HepG2 (cell line): ENCODE data around the gene YIF1A. TPM values are rescaled to one million over a fixed set of nuclear protein-coding genes. Genes with fewer than 3 reads are reported as not detected.

Experiments
- AHR ChIP-seq: IDR thresholded peaks from 2 replicates; pipeline ENCODE4 v1.6.1; 2018; ENCODE audit warnings: missing genetic modification reagents, missing compliant biosample characterization
- KLF13 ChIP-seq: sonication (generic); formaldehyde crosslinking; IDR thresholded peaks from 2 replicates; pipeline ENCODE4 v1.4.0; 2020; ENCODE audit warnings: mild to moderate bottlenecking, missing genetic modification reagents
- NR2F2 ChIP-seq: IDR thresholded peaks from 2 replicates; pipeline ENCODE4 v1.6.1; 2012; ENCODE audit warnings: low read depth, inconsistent platforms, borderline replicate concordance
- PHB2 ChIP-seq: fragments of 450-650 bp; IDR thresholded peaks from 2 replicates; pipeline ENCODE4 v1.6.1; 2018; ENCODE audit not compliant: partially characterized antibody
- RELA ChIP-seq: sonication (generic); formaldehyde crosslinking; IDR thresholded peaks from 2 replicates; pipeline ENCODE4 v1.4.0; 2020; ENCODE audit warnings: missing genetic modification reagents
- ZBTB21 ChIP-seq: sonication (generic); formaldehyde crosslinking; IDR thresholded peaks from 2 replicates; pipeline ENCODE4 v1.4.0; 2020; ENCODE audit warnings: missing genetic modification reagents
- ZFP36 ChIP-seq: fragments of 150-350 bp; IDR thresholded peaks from 2 replicates; pipeline ENCODE4 v1.6.1; 2018; ENCODE audit warnings: borderline replicate concordance, low read length, low read depth; ENCODE audit not compliant: partially characterized antibody
- ZNF251 ChIP-seq: sonication (generic); formaldehyde crosslinking; IDR thresholded peaks from 2 replicates; pipeline ENCODE4 v1.9.0; 2021; ENCODE audit warnings: mild to moderate bottlenecking, missing genetic modification reagents
- ZNF567 ChIP-seq: sonication (generic); formaldehyde crosslinking; IDR thresholded peaks from 2 replicates; pipeline ENCODE4 v1.8.1; 2023; ENCODE audit warnings: mild to moderate bottlenecking, missing genetic modification reagents, borderline replicate concordance
- ZNF607 ChIP-seq: sonication (generic); formaldehyde crosslinking; IDR thresholded peaks from 2 replicates; pipeline ENCODE4 v1.5.1; 2020; ENCODE audit warnings: missing genetic modification reagents, mild to moderate bottlenecking, borderline replicate concordance
- ZNF747 ChIP-seq: sonication (generic); formaldehyde crosslinking; IDR thresholded peaks from 2 replicates; pipeline ENCODE4 v1.8.1; 2023; ENCODE audit warnings: missing genetic modification reagents, mild to moderate bottlenecking, borderline replicate concordance
- polyA plus RNA-seq, 8 experiments: library from polyadenylated mRNA; depleted of rRNA in 3 of 8; stranded (reverse) in 7 of 8; unstranded in 1 of 8; fragments of >200 nt; fragmentation: Illumina TruSeq in 4 of 8; extraction: Trizol in 4 of 8; gene quantifications; 2 replicates each; pipeline versions ENCODE4 v1.2.1 to v1.2.3, GENCODE V29; 2011 to 2016; ENCODE audit warnings: low read depth in 4 of 8, missing spikeins in 1 of 8, mixed read lengths in 1 of 8; ENCODE audit not compliant: insufficient read depth in 1 of 8
- total RNA-seq, 5 experiments: library from RNA; depleted of rRNA; stranded (reverse); fragments of >200 nt; fragmentation: Illumina TruSeq; extraction: Trizol; gene quantifications; 2 replicates each; pipeline ENCODE4 v1.2.3, GENCODE V29; 2016; ENCODE audit warnings: low read depth in 1 of 5
- TF ChIP-seq, protein P1 (sequence below): sonication (generic); formaldehyde crosslinking; IDR thresholded peaks from 2 replicates; pipeline ENCODE4 v1.4.0; 2020; ENCODE audit warnings: mild to moderate bottlenecking, missing genetic modification reagents
- TF ChIP-seq, protein P2 (sequence below): IDR thresholded peaks from 2 replicates; pipeline ENCODE4 v1.6.1; 2016; ENCODE audit warnings: low read depth, missing genetic modification reagents, missing compliant biosample characterization
- TF ChIP-seq, protein P3 (sequence below): fragments of 450-650 bp; IDR thresholded peaks from 2 replicates; pipeline ENCODE4 v1.6.1; 2017; ENCODE audit warnings: mild to moderate bottlenecking
- TF ChIP-seq, protein P4 (sequence below): sonication (generic); formaldehyde crosslinking; IDR thresholded peaks from 2 replicates; pipeline ENCODE4 v1.5.0; 2020; ENCODE audit warnings: mild to moderate bottlenecking, low read depth, missing genetic modification reagents, borderline replicate concordance
- TF ChIP-seq, protein P5 (sequence below): sonication (generic); formaldehyde crosslinking; IDR thresholded peaks from 2 replicates; pipeline ENCODE4 v1.8.0; 2022; ENCODE audit warnings: missing genetic modification reagents, low read depth, mild to moderate bottlenecking, borderline replicate concordance
- TF ChIP-seq, protein P6 (sequence below): IDR thresholded peaks from 2 replicates; pipeline ENCODE4 v1.6.1; 2018; ENCODE audit warnings: missing genetic modification reagents

Gene YIF1A
- total and polyA plus RNA-seq, 2 of the 13 experiments (the other 11 are each of a cell fraction or from before 2014, with no cell fraction given): 133 to 145 TPM

DNA sequence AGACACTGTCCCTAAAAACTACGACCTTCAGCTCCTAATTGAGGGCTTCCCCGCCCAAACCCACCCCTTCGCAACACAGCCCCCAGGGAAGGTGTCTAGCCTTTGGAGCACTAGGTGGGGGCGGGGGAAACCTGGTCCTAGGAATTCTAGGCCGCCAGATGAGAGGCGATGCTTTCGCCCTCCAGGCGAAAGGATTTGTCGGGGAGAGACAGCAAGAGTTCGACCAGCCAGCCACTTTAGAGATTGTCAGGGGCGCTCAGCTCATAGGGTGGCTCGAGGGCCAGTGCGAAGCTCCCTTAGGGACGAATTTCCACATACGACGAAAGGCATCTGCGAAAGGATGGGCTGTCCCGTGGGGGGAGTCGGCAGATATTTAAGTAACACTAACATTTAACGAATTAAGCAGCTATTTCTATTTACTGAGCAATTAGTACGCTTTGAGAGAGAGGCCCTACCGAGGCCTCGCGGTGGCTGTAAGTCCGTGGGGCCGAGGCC, 22.6 kb upstream of the YIF1A start (continued):
- TF ChIP-seq, protein P1, sequence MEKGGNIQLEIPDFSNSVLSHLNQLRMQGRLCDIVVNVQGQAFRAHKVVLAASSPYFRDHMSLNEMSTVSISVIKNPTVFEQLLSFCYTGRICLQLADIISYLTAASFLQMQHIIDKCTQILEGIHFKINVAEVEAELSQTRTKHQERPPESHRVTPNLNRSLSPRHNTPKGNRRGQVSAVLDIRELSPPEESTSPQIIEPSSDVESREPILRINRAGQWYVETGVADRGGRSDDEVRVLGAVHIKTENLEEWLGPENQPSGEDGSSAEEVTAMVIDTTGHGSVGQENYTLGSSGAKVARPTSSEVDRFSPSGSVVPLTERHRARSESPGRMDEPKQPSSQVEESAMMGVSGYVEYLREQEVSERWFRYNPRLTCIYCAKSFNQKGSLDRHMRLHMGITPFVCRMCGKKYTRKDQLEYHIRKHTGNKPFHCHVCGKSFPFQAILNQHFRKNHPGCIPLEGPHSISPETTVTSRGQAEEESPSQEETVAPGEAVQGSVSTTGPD (CRISPR knock-in tag): no peak
- TF ChIP-seq ZNF747 (no peak), NR2F2 (0 out of 2 replicates have a peak, but pooled peaks have one; percentile 18), ZNF567 (CRISPR knock-in tag) (no peak), PHB2 (no peak), RELA (CRISPR knock-in tag) (no peak), ZNF251 (CRISPR knock-in tag) (no peak), AHR (CRISPR knock-in tag) (no peak), KLF13 (CRISPR knock-in tag) (0 out of 2 replicates have a peak, but pooled peaks have one; percentile 12), ZBTB21 (CRISPR knock-in tag) (no peak; the same call in 1 of the 2 replicates), ZNF607 (CRISPR knock-in tag) (no peak), ZFP36 (no peak)
- TF ChIP-seq, protein P2, sequence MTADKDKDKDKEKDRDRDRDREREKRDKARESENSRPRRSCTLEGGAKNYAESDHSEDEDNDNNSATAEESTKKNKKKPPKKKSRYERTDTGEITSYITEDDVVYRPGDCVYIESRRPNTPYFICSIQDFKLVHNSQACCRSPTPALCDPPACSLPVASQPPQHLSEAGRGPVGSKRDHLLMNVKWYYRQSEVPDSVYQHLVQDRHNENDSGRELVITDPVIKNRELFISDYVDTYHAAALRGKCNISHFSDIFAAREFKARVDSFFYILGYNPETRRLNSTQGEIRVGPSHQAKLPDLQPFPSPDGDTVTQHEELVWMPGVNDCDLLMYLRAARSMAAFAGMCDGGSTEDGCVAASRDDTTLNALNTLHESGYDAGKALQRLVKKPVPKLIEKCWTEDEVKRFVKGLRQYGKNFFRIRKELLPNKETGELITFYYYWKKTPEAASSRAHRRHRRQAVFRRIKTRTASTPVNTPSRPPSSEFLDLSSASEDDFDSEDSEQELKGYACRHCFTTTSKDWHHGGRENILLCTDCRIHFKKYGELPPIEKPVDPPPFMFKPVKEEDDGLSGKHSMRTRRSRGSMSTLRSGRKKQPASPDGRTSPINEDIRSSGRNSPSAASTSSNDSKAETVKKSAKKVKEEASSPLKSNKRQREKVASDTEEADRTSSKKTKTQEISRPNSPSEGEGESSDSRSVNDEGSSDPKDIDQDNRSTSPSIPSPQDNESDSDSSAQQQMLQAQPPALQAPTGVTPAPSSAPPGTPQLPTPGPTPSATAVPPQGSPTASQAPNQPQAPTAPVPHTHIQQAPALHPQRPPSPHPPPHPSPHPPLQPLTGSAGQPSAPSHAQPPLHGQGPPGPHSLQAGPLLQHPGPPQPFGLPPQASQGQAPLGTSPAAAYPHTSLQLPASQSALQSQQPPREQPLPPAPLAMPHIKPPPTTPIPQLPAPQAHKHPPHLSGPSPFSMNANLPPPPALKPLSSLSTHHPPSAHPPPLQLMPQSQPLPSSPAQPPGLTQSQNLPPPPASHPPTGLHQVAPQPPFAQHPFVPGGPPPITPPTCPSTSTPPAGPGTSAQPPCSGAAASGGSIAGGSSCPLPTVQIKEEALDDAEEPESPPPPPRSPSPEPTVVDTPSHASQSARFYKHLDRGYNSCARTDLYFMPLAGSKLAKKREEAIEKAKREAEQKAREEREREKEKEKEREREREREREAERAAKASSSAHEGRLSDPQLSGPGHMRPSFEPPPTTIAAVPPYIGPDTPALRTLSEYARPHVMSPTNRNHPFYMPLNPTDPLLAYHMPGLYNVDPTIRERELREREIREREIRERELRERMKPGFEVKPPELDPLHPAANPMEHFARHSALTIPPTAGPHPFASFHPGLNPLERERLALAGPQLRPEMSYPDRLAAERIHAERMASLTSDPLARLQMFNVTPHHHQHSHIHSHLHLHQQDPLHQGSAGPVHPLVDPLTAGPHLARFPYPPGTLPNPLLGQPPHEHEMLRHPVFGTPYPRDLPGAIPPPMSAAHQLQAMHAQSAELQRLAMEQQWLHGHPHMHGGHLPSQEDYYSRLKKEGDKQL: no peak
- TF ChIP-seq, protein P3, sequence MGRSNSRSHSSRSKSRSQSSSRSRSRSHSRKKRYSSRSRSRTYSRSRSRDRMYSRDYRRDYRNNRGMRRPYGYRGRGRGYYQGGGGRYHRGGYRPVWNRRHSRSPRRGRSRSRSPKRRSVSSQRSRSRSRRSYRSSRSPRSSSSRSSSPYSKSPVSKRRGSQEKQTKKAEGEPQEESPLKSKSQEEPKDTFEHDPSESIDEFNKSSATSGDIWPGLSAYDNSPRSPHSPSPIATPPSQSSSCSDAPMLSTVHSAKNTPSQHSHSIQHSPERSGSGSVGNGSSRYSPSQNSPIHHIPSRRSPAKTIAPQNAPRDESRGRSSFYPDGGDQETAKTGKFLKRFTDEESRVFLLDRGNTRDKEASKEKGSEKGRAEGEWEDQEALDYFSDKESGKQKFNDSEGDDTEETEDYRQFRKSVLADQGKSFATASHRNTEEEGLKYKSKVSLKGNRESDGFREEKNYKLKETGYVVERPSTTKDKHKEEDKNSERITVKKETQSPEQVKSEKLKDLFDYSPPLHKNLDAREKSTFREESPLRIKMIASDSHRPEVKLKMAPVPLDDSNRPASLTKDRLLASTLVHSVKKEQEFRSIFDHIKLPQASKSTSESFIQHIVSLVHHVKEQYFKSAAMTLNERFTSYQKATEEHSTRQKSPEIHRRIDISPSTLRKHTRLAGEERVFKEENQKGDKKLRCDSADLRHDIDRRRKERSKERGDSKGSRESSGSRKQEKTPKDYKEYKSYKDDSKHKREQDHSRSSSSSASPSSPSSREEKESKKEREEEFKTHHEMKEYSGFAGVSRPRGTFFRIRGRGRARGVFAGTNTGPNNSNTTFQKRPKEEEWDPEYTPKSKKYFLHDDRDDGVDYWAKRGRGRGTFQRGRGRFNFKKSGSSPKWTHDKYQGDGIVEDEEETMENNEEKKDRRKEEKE: no peak
- TF ChIP-seq, protein P4, sequence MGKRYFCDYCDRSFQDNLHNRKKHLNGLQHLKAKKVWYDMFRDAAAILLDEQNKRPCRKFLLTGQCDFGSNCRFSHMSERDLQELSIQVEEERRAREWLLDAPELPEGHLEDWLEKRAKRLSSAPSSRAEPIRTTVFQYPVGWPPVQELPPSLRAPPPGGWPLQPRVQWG (CRISPR knock-in tag): no peak
- TF ChIP-seq, protein P5, sequence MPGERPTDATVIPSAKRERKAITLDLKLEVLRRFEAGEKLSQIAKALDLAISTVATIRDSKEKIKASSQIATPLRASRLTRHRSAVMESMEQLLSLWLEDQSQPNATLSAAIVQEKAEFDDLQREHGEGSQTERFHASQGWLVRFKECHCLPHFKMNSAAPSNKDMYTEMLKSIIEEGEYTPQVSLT (CRISPR knock-in tag): 0 out of 2 replicates have a peak, but pooled peaks have one; percentile 12
- TF ChIP-seq, protein P6, sequence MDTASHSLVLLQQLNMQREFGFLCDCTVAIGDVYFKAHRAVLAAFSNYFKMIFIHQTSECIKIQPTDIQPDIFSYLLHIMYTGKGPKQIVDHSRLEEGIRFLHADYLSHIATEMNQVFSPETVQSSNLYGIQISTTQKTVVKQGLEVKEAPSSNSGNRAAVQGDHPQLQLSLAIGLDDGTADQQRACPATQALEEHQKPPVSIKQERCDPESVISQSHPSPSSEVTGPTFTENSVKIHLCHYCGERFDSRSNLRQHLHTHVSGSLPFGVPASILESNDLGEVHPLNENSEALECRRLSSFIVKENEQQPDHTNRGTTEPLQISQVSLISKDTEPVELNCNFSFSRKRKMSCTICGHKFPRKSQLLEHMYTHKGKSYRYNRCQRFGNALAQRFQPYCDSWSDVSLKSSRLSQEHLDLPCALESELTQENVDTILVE (CRISPR knock-in tag): no peak
